Suprapubic skin (tissue), 4 donors: ENCODE results near the gene CCBE1.

Experiments
- CTCF ChIP-seq, 2 donors: fragments of 200-600 bp in 1 of 2; fragments of 450-650 bp in 1 of 2; sonication (generic) in 1 of 2; IDR thresholded peaks; one replicate each; pipeline ENCODE4 v1.5.1; 2016 to 2019; ENCODE audit warnings: antibody characterized with exemption in 2 of 2, mild to moderate bottlenecking in 1 of 2, moderate library complexity in 1 of 2
- POLR2A ChIP-seq, 2 donors: fragments of 450-650 bp; IDR thresholded peaks; one replicate each; pipeline ENCODE4 v1.6.1; 2017; ENCODE audit warnings: antibody characterized with exemption in 2 of 2, mild to moderate bottlenecking in 2 of 2, moderate library complexity in 2 of 2
- POLR2AphosphoS5 ChIP-seq, 3 donors: sonication (generic); formaldehyde crosslinking; IDR thresholded peaks; one replicate each; pipeline ENCODE4 v1.6.1; 2017; ENCODE audit warnings: antibody characterized with exemption in 3 of 3

GRCh38 chr18:59416818-59417217 lies 280.4 kb downstream of the CCBE1 start:
- TF ChIP-seq CTCF (IDR thresholded peaks at IDR 0.05): no peak
- no peak for TF ChIP-seq POLR2A (IDR thresholded peaks at IDR 0.05)
- no peak for TF ChIP-seq POLR2AphosphoS5 (IDR thresholded peaks at IDR 0.05)
